Fibroblast of mammary gland (primary cell): ENCODE data around the gene GRAMD1C.
A peak's percentile ranks its signal among the peaks of the same experiment; 100 is the strongest.

Source experiments
- DNase-seq: peaks from one replicate; pipeline ENCODE4 v3.0.0-alpha.2; 2010; ENCODE audit warnings: low read depth
- H3K4me3 ChIP-seq: 2 replicates; pipeline ENCODE4 v1.5.1; 2011; ENCODE audit warnings: low read depth, mild to moderate bottlenecking, low read length, moderate library complexity; ENCODE audit not compliant: control insufficient read depth
- TF ChIP-seq, protein P1 (sequence below): conservative IDR thresholded peaks from 2 replicates; pipeline ENCODE4 v1.5.1; 2011; ENCODE audit warnings: low read depth, low read length, inconsistent platforms; ENCODE audit not compliant: control insufficient read depth, insufficient read depth

Gene GRAMD1C

DNA sequence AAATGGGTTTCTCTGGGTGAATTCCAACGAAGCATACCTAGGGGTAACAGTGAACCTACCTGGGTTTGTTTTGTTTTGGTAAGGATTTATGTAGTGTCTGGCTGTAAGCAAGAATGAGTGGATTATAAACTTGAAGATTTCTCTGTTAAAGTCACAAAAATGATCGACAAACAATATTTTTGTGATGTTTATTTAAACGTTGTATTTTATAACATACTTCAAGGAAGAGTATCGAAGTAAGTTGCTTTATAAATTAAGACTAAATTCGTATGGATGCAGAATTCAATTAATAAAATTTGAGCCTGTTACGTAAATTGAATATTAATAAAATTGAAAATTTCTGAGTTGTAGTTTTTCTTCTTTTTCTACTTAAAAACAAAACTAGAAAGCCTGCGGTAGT lies 108.2 kb downstream of the GRAMD1C start:
- no peak for DNase-seq
- peak overlapping the region; percentile 58 for H3K4me3 ChIP-seq
- TF ChIP-seq, protein P1, sequence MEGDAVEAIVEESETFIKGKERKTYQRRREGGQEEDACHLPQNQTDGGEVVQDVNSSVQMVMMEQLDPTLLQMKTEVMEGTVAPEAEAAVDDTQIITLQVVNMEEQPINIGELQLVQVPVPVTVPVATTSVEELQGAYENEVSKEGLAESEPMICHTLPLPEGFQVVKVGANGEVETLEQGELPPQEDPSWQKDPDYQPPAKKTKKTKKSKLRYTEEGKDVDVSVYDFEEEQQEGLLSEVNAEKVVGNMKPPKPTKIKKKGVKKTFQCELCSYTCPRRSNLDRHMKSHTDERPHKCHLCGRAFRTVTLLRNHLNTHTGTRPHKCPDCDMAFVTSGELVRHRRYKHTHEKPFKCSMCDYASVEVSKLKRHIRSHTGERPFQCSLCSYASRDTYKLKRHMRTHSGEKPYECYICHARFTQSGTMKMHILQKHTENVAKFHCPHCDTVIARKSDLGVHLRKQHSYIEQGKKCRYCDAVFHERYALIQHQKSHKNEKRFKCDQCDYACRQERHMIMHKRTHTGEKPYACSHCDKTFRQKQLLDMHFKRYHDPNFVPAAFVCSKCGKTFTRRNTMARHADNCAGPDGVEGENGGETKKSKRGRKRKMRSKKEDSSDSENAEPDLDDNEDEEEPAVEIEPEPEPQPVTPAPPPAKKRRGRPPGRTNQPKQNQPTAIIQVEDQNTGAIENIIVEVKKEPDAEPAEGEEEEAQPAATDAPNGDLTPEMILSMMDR: no peak

DNA sequence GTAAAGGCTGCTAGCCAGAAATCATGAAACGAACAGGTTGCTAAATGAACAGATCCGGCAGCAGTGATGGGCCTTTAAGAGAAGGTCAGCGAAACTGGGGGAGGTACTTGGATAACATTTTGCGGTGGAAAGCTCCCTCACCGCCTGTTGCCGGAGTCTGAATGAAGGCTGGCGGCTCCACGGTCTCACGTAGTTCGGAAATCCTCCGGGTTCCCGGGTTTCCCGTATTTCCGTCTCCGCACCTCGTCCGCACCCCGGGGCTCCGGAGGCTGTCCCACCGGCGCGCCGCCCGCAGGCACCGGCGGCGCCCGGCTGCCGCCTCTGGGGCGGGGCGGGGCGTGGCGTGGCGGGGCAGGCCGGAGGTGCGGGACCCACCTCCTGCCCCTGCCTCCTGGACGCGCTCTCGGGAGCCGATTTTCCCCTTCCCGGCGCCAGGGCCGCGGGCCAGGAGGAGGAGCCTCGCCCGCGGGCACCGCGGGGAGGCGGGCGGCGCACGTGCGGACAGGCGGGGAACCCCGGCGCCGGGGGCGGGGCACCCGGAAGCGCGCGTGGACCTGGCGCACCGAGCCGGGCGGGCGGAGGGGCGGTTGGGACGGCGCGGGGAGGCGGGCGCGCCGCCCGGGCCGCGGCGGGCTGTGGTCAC lies 108.9 kb downstream of the GRAMD1C start, which contains the start of gene ZDHHC23:
ZDHHC23 (plus strand) TSS at position 642 of the 643 bp plus-strand sequence. CDS start 790 bp downstream, outside the sequence.
- peak; percentile 47 for DNase-seq
- H3K4me3 ChIP-seq: peak within 1 kb of the TSS; percentile 58
- TF ChIP-seq, protein P1: no peak

DNA sequence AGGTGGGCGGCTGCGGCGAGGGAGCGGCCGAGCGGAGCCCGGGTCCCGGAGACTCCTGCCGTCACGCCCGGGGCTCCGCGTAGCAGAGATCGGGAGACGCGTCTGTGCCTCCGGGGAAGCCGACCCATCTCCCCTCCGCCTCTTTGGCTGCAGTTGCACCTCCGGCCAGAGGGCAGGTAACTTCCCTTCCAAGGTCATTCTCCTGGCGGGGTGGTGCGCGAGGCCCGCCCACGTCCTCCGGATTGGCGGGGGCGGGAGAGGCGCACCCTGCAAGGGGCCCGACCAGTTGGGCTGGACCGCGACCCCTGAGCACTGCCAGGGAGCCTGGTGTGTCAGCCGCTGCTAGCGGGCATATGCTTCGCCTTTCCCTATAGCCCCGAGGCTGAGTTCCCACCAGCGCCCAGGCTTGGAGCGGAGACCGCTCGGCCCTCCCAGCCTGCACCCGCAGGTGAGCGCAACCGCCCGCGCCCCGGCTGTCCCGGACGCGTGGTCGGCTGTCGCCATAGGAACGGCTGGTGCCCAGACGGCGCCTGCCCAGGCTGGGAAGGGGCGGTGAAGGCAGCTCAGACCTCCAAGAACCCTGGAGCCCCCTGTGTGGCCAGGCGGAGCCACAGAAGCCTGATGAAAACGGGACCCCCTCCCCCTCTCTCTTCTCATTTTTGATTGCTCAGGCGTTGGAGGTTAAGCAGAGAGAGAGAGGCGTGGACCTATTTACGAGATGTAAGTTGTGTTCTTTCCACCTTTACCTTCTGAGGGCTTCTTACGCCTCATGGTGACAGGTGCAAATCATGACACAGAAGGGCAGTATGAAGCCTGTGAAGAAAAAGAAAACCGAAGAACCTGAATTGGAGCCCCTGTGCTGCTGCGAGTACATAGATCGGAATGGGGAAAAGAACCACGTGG lies 109.7 kb downstream of the GRAMD1C start:
- H3K4me3 ChIP-seq: peak overlapping the region; percentile 55
- no peak for DNase-seq
- TF ChIP-seq, protein P1: no peak

DNA sequence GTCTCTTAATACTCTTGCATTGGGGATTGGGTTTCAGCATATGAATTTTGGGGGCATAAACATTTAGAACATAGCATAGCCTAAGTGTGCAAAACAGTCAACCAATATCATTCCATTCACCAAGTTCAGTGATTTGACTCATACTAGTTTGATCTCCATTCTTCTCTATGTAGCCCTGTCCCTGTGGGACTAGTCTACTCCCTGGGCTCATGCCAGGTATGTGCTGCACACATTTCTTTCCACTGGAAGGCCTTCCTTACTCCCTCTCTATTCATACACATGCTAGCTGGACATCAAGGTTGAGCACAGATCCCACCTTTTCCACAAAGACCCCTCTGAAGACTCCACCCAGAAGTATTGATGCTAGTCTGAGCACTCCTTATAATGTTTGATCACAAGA lies 114.3 kb downstream of the GRAMD1C start:
- TF ChIP-seq, protein P1: no peak
- no peak for DNase-seq
- H3K4me3 ChIP-seq: no peak overlapping the region

DNA sequence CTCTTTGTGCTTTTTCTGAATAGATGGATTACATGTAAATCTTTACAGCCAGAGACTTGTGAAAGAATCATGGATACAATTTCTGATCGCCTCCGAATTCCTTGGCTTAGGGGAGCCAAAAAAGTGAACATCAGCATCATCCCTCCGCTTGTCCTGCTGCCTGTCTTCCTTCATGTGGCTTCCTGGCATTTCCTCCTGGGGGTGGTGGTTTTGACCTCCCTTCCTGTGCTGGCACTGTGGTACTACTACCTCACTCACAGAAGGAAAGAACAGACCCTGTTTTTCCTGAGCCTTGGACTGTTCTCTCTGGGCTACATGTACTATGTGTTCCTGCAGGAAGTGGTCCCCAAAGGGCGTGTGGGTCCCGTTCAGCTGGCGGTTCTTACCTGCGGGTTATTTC lies 115.1 kb downstream of the GRAMD1C start:
- no peak overlapping the region for H3K4me3 ChIP-seq
- no peak for DNase-seq
- TF ChIP-seq, protein P1: no peak

DNA sequence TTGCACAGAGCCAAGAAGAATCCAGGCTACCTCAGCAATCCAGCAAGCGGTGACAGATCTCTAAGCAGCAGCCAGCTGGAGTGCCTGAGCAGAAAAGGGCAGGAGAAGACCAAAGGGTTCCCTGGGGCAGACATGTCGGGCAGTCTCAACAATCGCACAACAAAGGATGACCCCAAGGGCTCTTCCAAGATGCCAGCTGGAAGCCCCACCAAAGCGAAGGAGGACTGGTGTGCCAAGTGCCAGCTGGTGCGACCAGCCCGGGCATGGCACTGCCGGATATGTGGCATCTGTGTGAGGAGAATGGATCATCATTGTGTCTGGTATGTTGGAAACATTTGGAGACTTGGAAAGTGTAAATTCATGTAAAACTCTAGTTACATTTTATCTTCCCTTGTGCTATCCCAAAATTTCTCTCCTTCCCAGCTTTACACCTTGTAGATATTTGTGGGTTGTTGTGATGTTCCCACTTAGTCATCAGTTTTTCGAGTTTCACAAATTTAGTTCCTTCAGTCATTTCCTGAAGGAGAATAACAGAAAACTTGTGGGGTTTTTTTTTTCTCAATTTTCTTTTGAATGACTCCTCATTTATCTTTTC lies 115.6 kb downstream of the GRAMD1C start:
- no peak for DNase-seq
- TF ChIP-seq, protein P1: no peak
- H3K4me3 ChIP-seq: no peak overlapping the region
